ENCODE measurements around the gene CRADD. TPM values are rescaled to one million over a fixed set of nuclear protein-coding genes. Genes with fewer than 3 reads are reported as not detected.

The CRADD gene
- total RNA-seq, 3 donors from 2014 or later = 24.0 to 49.8 (median 44.2) TPM

GRCh38 chr12:93743229-93743998 lies 66.2 kb downstream of the CRADD start:
- Histone ChIP-seq H3K4me3 (peak overlapping the region; percentile 57 to 68 (median 59)), H3K9me3 (no peaks in the 10 kb centered on the region), H3K36me3 (no peaks in the 10 kb centered on the region), H3K27me3 (no peaks in the 10 kb centered on the region), H3K4me1 (peaks cover 0 to 6% of the 10 kb centered on the region in 2 donors), H3K27ac (peak overlapping the region; percentile 76 to 93)
- no peak for DNase-seq (ENCODE audit: low spot score in 2 of 2)
- TF ChIP-seq CTCF (IDR thresholded peaks at IDR 0.05) (no peak), POLR2AphosphoS5 (IDR thresholded peaks at IDR 0.05) (no peak), POLR2A (IDR thresholded peaks at IDR 0.05) (no peak)
- intact Hi-C loops (cut with DNase I; ENCODE audit: low total_unique reads) = no loop called here

- Histone ChIP-seq H3K4me1 (peaks cover 0 to 6% of the 10 kb centered on the region in 2 donors), H3K27me3 (no peaks in the 10 kb centered on the region), H3K27ac (peak overlapping the region; percentile 66 to 93), H3K9me3 (no peaks in the 10 kb centered on the region), H3K36me3 (no peaks in the 10 kb centered on the region), H3K4me3 (no peak overlapping the region)
- peak in 1 of 2 donors; percentile 50 for DNase-seq (ENCODE audit: low spot score in 2 of 2)
- TF ChIP-seq POLR2A (IDR thresholded peaks at IDR 0.05) (no peak), POLR2AphosphoS5 (IDR thresholded peaks at IDR 0.05) (no peak), CTCF (IDR thresholded peaks at IDR 0.05) (no peak)
- intact Hi-C loops (cut with DNase I; ENCODE audit: low total_unique reads) = no loop called here
These were observed 67.0 kb downstream of the CRADD start for GRCh38 chr12:93743999-93744689.

- intact Hi-C loops (cut with DNase I; ENCODE audit: low total_unique reads) = no loop called here
- H3K4me1 ChIP-seq = peaks cover 0 to 6% of the 10 kb centered on the region in 2 donors
- no peak overlapping the region for H3K27ac ChIP-seq
- no peaks in the 10 kb centered on the region for H3K9me3 ChIP-seq
- H3K36me3 ChIP-seq = no peaks in the 10 kb centered on the region
- no peak overlapping the region for H3K4me3 ChIP-seq
- DNase-seq (ENCODE audit: low spot score in 2 of 2) = no peak
- TF ChIP-seq POLR2AphosphoS5 (IDR thresholded peaks at IDR 0.05) (no peak), POLR2A (IDR thresholded peaks at IDR 0.05) (no peak)
- no peaks in the 10 kb centered on the region for H3K27me3 ChIP-seq
These were observed 68.1 kb downstream of the CRADD start for GRCh38 chr12:93745286-93745685.

- no peak overlapping the region for H3K4me3 ChIP-seq
- H3K36me3 ChIP-seq = no peaks in the 10 kb centered on the region
- H3K27me3 ChIP-seq = no peaks in the 10 kb centered on the region
- intact Hi-C loops (cut with DNase I; ENCODE audit: low total_unique reads) = no loop called here
- no peaks in the 10 kb centered on the region for H3K9me3 ChIP-seq
- no peak overlapping the region for H3K27ac ChIP-seq
- no peak for DNase-seq (ENCODE audit: low spot score in 2 of 2)
- H3K4me1 ChIP-seq = peaks cover 0 to 6% of the 10 kb centered on the region in 2 donors
- TF ChIP-seq POLR2A (IDR thresholded peaks at IDR 0.05) = no peak
- TF ChIP-seq POLR2AphosphoS5 (IDR thresholded peaks at IDR 0.05) = no peak
- TF ChIP-seq CTCF (IDR thresholded peaks at IDR 0.05) = no peak
These were observed 69.5 kb downstream of the CRADD start for GRCh38 chr12:93746572-93747168.

- intact Hi-C loops (cut with DNase I; ENCODE audit: low total_unique reads) = no loop called here
- Histone ChIP-seq H3K4me3 (no peak overlapping the region), H3K27me3 (no peaks in the 10 kb centered on the region), H3K27ac (no peak overlapping the region), H3K9me3 (peaks cover 0 to 5% of the 10 kb centered on the region in 2 donors), H3K36me3 (no peaks in the 10 kb centered on the region), H3K4me1 (no peaks in the 10 kb centered on the region)
- DNase-seq (ENCODE audit: low spot score in 2 of 2) = no peak
- TF ChIP-seq CTCF (IDR thresholded peaks at IDR 0.05) (no peak), POLR2A (IDR thresholded peaks at IDR 0.05) (no peak), POLR2AphosphoS5 (IDR thresholded peaks at IDR 0.05) (no peak)
These were observed 71.7 kb downstream of the CRADD start for GRCh38 chr12:93748672-93749383.
